ENCODE results near the gene OGFOD1.

OGFOD1 gene

GRCh38 chr16:56478281-56479049 is 27.1 kb downstream of the OGFOD1 start:
- H3K36me3 Mint-ChIP-seq (ENCODE audit: low read depth): peaks cover 57% of the 10 kb centered on the region
- H3K9me3 Mint-ChIP-seq: no peaks in the 10 kb centered on the region
- peaks cover 4% of the 10 kb centered on the region for H3K4me1 Mint-ChIP-seq
- no peak overlapping the region for H3K4me3 Mint-ChIP-seq
- TF ChIP-seq CTCF (IDR thresholded peaks at IDR 0.05; ENCODE audit: unreplicated experiment in 3 of 3): no peak
- no peaks in the 10 kb centered on the region for H3K27me3 Mint-ChIP-seq (ENCODE audit: low read depth)
- no peak overlapping the region for H3K27ac Mint-ChIP-seq

- H3K9me3 Mint-ChIP-seq: no peaks in the 10 kb centered on the region
- peaks cover 4% of the 10 kb centered on the region for H3K4me1 Mint-ChIP-seq
- H3K4me3 Mint-ChIP-seq: no peak overlapping the region
- no peak overlapping the region for H3K27ac Mint-ChIP-seq
- TF ChIP-seq CTCF (IDR thresholded peaks at IDR 0.05; ENCODE audit: unreplicated experiment in 3 of 3): no peak
- no peaks in the 10 kb centered on the region for H3K27me3 Mint-ChIP-seq (ENCODE audit: low read depth)
- H3K36me3 Mint-ChIP-seq (ENCODE audit: low read depth): peaks cover 59% of the 10 kb centered on the region
Measured at GRCh38 chr16:56479469-56479868, 28.1 kb downstream of the OGFOD1 start.

- Mint-ChIP-seq H3K27ac (no peak overlapping the region), H3K4me3 (no peak overlapping the region), H3K36me3 (ENCODE audit: low read depth) (peaks cover 57% of the 10 kb centered on the region), H3K9me3 (no peaks in the 10 kb centered on the region), H3K4me1 (peaks cover 4% of the 10 kb centered on the region), H3K27me3 (ENCODE audit: low read depth) (no peaks in the 10 kb centered on the region)
- no peak for TF ChIP-seq CTCF (IDR thresholded peaks at IDR 0.05; ENCODE audit: unreplicated experiment in 3 of 3)
Measured at GRCh38 chr16:56480776-56481467, 29.6 kb downstream of the OGFOD1 start.

GRCh38 chr16:56481468-56482122 is 30.2 kb downstream of the OGFOD1 start:
- Mint-ChIP-seq H3K36me3 (ENCODE audit: low read depth) (peaks cover 55% of the 10 kb centered on the region), H3K4me3 (no peak overlapping the region), H3K27me3 (ENCODE audit: low read depth) (no peaks in the 10 kb centered on the region), H3K9me3 (no peaks in the 10 kb centered on the region), H3K4me1 (peaks cover 4% of the 10 kb centered on the region), H3K27ac (no peak overlapping the region)
- no peak for TF ChIP-seq CTCF (IDR thresholded peaks at IDR 0.05; ENCODE audit: unreplicated experiment in 3 of 3)

GRCh38 chr16:56482683-56483236 is 31.4 kb downstream of the OGFOD1 start:
- Mint-ChIP-seq H3K9me3 (no peaks in the 10 kb centered on the region), H3K36me3 (ENCODE audit: low read depth) (peaks cover 47% of the 10 kb centered on the region), H3K4me1 (peaks cover 4% of the 10 kb centered on the region), H3K4me3 (no peak overlapping the region), H3K27ac (no peak overlapping the region), H3K27me3 (ENCODE audit: low read depth) (no peaks in the 10 kb centered on the region)
- no peak for TF ChIP-seq CTCF (IDR thresholded peaks at IDR 0.05; ENCODE audit: unreplicated experiment in 3 of 3)
